ENCODE measurements around the gene FIBCD1.

GRCh38 chr9:130920762-130921299 lies 18.2 kb downstream of the FIBCD1 start:
- TF ChIP-seq, protein P1, sequence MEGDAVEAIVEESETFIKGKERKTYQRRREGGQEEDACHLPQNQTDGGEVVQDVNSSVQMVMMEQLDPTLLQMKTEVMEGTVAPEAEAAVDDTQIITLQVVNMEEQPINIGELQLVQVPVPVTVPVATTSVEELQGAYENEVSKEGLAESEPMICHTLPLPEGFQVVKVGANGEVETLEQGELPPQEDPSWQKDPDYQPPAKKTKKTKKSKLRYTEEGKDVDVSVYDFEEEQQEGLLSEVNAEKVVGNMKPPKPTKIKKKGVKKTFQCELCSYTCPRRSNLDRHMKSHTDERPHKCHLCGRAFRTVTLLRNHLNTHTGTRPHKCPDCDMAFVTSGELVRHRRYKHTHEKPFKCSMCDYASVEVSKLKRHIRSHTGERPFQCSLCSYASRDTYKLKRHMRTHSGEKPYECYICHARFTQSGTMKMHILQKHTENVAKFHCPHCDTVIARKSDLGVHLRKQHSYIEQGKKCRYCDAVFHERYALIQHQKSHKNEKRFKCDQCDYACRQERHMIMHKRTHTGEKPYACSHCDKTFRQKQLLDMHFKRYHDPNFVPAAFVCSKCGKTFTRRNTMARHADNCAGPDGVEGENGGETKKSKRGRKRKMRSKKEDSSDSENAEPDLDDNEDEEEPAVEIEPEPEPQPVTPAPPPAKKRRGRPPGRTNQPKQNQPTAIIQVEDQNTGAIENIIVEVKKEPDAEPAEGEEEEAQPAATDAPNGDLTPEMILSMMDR (optimal IDR thresholded peaks at IDR 0.05 in 1 of 3, IDR thresholded peaks at IDR 0.05 in 1 of 3, conservative IDR thresholded peaks at IDR 0.05 in 1 of 3; ENCODE audit: extremely low read depth in 1 of 3, insufficient read depth in 2 of 3, low read length in 3 of 3): no peak
- no peak for TF ChIP-seq EZH2 (IDR thresholded peaks at IDR 0.05; ENCODE audit: low read length)

Measured in keratinocyte (primary cell).